Body of pancreas (tissue), 4 donors: Measurements from ENCODE around the gene ATG7.

Experiments used
- POLR2A ChIP-seq, 3 donors: fragments of 450-650 bp; IDR thresholded peaks; one replicate each; pipeline ENCODE4 v1.6.1; 2016; ENCODE audit warnings: antibody characterized with exemption in 3 of 3, mild to moderate bottlenecking in 2 of 3
- TF ChIP-seq, protein P1 (sequence below), 7 experiments: fragments of 450-650 bp in 4 of 7; fragments of 200-600 bp in 3 of 7; sonication (generic) in 3 of 7; IDR thresholded peaks; one replicate each; pipeline ENCODE4 v1.5.1; 2016 to 2019; ENCODE audit warnings: antibody characterized with exemption in 7 of 7

DNA sequence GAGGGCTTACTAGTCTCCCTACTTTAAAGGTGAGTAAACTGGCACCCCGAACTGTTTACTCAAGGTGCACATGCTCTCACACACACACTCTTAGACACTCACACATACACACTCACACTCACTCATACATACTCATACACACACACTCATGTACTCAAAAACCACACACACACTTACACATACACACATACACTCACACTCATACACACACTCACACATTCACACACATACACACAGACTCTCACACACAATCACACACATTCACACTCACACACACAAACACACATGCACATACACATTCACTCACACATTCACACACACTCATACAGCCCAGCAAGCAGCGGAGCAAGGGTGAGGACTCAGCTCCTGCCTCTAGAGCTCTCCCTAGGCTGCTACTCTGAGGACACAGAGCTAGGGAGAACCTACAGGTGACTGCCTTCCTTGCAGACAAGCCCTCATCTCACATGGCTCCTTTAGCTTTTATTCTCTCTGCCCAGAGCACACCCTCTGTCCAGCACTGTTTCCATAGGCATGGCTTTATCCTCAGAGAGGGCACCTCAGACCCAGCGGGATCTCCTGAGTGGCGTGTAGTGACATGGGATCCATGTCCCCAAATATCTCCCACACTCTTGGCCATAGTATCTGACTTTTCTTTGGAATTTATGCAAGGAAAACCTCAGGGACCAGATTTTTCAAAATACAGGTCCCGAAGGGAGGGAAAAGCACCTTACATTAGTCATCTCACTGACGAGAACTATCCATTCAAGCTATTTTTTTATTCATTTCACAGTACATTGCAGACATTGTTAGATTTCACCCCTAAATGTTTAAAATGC is 26.2 kb upstream of the ATG7 start:
- no peak for TF ChIP-seq POLR2A (IDR thresholded peaks at IDR 0.05)
- TF ChIP-seq, protein P1, sequence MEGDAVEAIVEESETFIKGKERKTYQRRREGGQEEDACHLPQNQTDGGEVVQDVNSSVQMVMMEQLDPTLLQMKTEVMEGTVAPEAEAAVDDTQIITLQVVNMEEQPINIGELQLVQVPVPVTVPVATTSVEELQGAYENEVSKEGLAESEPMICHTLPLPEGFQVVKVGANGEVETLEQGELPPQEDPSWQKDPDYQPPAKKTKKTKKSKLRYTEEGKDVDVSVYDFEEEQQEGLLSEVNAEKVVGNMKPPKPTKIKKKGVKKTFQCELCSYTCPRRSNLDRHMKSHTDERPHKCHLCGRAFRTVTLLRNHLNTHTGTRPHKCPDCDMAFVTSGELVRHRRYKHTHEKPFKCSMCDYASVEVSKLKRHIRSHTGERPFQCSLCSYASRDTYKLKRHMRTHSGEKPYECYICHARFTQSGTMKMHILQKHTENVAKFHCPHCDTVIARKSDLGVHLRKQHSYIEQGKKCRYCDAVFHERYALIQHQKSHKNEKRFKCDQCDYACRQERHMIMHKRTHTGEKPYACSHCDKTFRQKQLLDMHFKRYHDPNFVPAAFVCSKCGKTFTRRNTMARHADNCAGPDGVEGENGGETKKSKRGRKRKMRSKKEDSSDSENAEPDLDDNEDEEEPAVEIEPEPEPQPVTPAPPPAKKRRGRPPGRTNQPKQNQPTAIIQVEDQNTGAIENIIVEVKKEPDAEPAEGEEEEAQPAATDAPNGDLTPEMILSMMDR (IDR thresholded peaks at IDR 0.05) = no peak
